H1 (cell line): ENCODE results near the gene CYBA.

ENCODE experiments used
- EZH2 ChIP-seq: fragments of 200-600 bp; sonication (generic); IDR thresholded peaks from 2 replicates; pipeline ENCODE4 v1.7.1; 2012; ENCODE audit warnings: low read depth, mild to moderate bottlenecking, moderate library complexity, low read length, inconsistent platforms; ENCODE audit not compliant: severe bottlenecking
- GABPA ChIP-seq: IDR thresholded peaks from 2 replicates; pipeline ENCODE4 v1.6.1; 2011; ENCODE audit warnings: mild to moderate bottlenecking, low read length, moderate library complexity, borderline replicate concordance; ENCODE audit not compliant: insufficient read depth
- HDAC6 ChIP-seq: IDR thresholded peaks from one replicate; pipeline ENCODE4 v1.7.1; 2012; ENCODE audit warnings: low read depth, mild to moderate bottlenecking, inconsistent platforms, low read length, moderate library complexity
- JUN ChIP-seq: IDR thresholded peaks from 2 replicates; pipeline ENCODE4 v1.6.1; 2011; ENCODE audit warnings: low read depth, mild to moderate bottlenecking, improper control_type of control experiment, low read length
- JUND ChIP-seq: IDR thresholded peaks from 2 replicates; pipeline ENCODE4 v1.6.1; 2011; ENCODE audit warnings: mild to moderate bottlenecking, improper control_type of control experiment, low read length
- NRF1 ChIP-seq: IDR thresholded peaks from 2 replicates; pipeline ENCODE4 v1.6.1; 2011; ENCODE audit warnings: mild to moderate bottlenecking, low read depth, low read length, improper control_type of control experiment
- POLR2A ChIP-seq, 2 experiments: IDR thresholded peaks; 1 replicate in 1 of 2; 2 replicates in 1 of 2; pipeline ENCODE4 v1.6.1; 2011; ENCODE audit warnings: low read depth in 2 of 2, low read length in 2 of 2, mild to moderate bottlenecking in 2 of 2; ENCODE audit errors: control extremely low read depth in 1 of 2
- SIX5 ChIP-seq: IDR thresholded peaks from 2 replicates; pipeline ENCODE4 v1.6.1; 2011; ENCODE audit warnings: mild to moderate bottlenecking, low read depth, low read length
- SP1 ChIP-seq: IDR thresholded peaks from 2 replicates; pipeline ENCODE4 v1.6.1; 2011; ENCODE audit warnings: low read depth, low read length
- SUZ12 ChIP-seq: fragments of 200-600 bp; sonication (generic); IDR thresholded peaks from 2 replicates; pipeline ENCODE4 v1.6.1; 2012; ENCODE audit warnings: mild to moderate bottlenecking, inconsistent platforms, low read length, moderate library complexity, mixed read lengths
- TF ChIP-seq, protein P1 (sequence below): IDR thresholded peaks from 2 replicates; pipeline ENCODE4 v1.6.1; 2011; ENCODE audit warnings: low read depth, mild to moderate bottlenecking, low read length; ENCODE audit not compliant: insufficient read depth
- TF ChIP-seq, protein P2 (sequence below), 3 experiments: IDR thresholded peaks; 1 replicate in 2 of 3; 2 replicates in 1 of 3; pipeline versions ENCODE4 v1.5.1 to v1.6.1; 2011; ENCODE audit warnings: low read length in 3 of 3, mild to moderate bottlenecking in 3 of 3, inconsistent platforms in 2 of 3, low read depth in 1 of 3, moderate library complexity in 1 of 3; ENCODE audit not compliant: insufficient read depth in 1 of 3; ENCODE audit errors: control extremely low read depth in 1 of 3

- TF ChIP-seq, protein P1, sequence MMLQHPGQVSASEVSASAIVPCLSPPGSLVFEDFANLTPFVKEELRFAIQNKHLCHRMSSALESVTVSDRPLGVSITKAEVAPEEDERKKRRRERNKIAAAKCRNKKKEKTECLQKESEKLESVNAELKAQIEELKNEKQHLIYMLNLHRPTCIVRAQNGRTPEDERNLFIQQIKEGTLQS = no peak
- no peak for TF ChIP-seq HDAC6
- TF ChIP-seq SIX5 = no peak
- TF ChIP-seq GABPA = no peak
- TF ChIP-seq NRF1 = no peak
- TF ChIP-seq, protein P2, sequence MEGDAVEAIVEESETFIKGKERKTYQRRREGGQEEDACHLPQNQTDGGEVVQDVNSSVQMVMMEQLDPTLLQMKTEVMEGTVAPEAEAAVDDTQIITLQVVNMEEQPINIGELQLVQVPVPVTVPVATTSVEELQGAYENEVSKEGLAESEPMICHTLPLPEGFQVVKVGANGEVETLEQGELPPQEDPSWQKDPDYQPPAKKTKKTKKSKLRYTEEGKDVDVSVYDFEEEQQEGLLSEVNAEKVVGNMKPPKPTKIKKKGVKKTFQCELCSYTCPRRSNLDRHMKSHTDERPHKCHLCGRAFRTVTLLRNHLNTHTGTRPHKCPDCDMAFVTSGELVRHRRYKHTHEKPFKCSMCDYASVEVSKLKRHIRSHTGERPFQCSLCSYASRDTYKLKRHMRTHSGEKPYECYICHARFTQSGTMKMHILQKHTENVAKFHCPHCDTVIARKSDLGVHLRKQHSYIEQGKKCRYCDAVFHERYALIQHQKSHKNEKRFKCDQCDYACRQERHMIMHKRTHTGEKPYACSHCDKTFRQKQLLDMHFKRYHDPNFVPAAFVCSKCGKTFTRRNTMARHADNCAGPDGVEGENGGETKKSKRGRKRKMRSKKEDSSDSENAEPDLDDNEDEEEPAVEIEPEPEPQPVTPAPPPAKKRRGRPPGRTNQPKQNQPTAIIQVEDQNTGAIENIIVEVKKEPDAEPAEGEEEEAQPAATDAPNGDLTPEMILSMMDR (IDR thresholded peaks at IDR 0.05; ENCODE audit: control extremely low read depth in 1 of 3, insufficient read depth in 1 of 3, low read depth in 1 of 3, low read length in 3 of 3) = no peak
- no peak for TF ChIP-seq EZH2
- TF ChIP-seq JUN = no peak
- no peak for TF ChIP-seq POLR2A (IDR thresholded peaks at IDR 0.05; ENCODE audit: control extremely low read depth in 1 of 2, low read depth in 2 of 2, low read length in 2 of 2)
- TF ChIP-seq SP1 = no peak
- TF ChIP-seq SUZ12 = no peak
- no peak for TF ChIP-seq JUND
Observed at GRCh38 chr16:88662222-88662842, 11.5 kb upstream of the CYBA start.
